OCI-LY1 (cell line): ENCODE results near the gene CD3G.

Source experiments
- EZH2 ChIP-seq: fragments of 200-600 bp; sonication (generic), shearing (Covaris generic); IDR thresholded peaks from 2 replicates; pipeline ENCODE4 v1.8.0; 2017; ENCODE audit warnings: borderline replicate concordance, mixed run types, mild to moderate bottlenecking, antibody characterized with exemption, low read length, moderate library complexity, mixed read lengths
- TF ChIP-seq, protein P1 (sequence below): fragments of 200-600 bp; sonication (generic), shearing (Covaris generic); IDR thresholded peaks from 2 replicates; pipeline ENCODE4 v1.5.1; 2017; ENCODE audit warnings: mild to moderate bottlenecking, antibody characterized with exemption, low read length, moderate library complexity, mixed read lengths

DNA sequence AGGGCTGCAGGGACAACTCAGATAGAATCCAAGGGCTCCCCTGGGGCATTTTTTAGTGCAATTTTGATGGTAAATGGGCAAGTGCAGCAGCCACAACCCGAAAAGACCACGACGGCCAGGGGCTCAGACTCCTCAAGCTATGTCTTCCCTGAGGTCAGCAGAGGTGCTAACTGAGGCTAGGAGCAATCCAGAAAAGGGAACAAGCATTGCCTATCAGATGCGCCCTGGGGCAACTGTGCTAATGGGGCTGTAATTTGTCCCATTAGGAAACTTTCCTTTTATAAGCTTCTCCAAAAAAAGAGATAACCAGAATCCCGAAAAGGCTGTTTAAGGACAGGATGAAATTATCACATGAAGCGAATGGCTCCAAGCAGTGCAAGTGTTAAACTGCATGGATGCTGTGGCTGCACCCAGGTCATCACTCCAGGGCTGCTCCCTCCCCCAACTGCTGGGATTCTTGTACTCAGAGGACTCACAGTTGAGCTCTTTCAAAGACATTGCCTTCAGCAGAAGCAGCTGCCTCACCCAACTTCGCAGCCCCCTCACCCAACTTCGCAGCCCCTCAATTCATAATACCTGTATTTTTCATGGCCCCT lies 42.4 kb upstream of the CD3G start:
- TF ChIP-seq, protein P1, sequence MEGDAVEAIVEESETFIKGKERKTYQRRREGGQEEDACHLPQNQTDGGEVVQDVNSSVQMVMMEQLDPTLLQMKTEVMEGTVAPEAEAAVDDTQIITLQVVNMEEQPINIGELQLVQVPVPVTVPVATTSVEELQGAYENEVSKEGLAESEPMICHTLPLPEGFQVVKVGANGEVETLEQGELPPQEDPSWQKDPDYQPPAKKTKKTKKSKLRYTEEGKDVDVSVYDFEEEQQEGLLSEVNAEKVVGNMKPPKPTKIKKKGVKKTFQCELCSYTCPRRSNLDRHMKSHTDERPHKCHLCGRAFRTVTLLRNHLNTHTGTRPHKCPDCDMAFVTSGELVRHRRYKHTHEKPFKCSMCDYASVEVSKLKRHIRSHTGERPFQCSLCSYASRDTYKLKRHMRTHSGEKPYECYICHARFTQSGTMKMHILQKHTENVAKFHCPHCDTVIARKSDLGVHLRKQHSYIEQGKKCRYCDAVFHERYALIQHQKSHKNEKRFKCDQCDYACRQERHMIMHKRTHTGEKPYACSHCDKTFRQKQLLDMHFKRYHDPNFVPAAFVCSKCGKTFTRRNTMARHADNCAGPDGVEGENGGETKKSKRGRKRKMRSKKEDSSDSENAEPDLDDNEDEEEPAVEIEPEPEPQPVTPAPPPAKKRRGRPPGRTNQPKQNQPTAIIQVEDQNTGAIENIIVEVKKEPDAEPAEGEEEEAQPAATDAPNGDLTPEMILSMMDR = no peak
- TF ChIP-seq EZH2 = no peak
